Occipital lobe (tissue), 3 donors: Measurements from ENCODE around the gene PLA2G3. TPM values are rescaled to one million over a fixed set of nuclear protein-coding genes. Genes with fewer than 3 reads are reported as not detected.
A peak's percentile ranks its signal among the peaks of the same experiment; 100 is the strongest.

ENCODE experiments used
- DNase-seq: peaks from one replicate; lab custom pipeline; 2025; lab: John Stamatoyannopoulos, UW
- small RNA-seq: library from RNA; depleted of rRNA; stranded (forward); fragments of <200 nt; gene quantifications from one replicate; pipeline ENCODE3, GENCODE V24; 2014
- total RNA-seq: library from RNA; depleted of rRNA; stranded (reverse); fragments of >200 nt; gene quantifications from one replicate; pipeline ENCODE4 v1.2.3, GENCODE V29; 2014

Gene PLA2G3
- total RNA-seq, 1 donor from 2014 or later, result not detected

DNA sequence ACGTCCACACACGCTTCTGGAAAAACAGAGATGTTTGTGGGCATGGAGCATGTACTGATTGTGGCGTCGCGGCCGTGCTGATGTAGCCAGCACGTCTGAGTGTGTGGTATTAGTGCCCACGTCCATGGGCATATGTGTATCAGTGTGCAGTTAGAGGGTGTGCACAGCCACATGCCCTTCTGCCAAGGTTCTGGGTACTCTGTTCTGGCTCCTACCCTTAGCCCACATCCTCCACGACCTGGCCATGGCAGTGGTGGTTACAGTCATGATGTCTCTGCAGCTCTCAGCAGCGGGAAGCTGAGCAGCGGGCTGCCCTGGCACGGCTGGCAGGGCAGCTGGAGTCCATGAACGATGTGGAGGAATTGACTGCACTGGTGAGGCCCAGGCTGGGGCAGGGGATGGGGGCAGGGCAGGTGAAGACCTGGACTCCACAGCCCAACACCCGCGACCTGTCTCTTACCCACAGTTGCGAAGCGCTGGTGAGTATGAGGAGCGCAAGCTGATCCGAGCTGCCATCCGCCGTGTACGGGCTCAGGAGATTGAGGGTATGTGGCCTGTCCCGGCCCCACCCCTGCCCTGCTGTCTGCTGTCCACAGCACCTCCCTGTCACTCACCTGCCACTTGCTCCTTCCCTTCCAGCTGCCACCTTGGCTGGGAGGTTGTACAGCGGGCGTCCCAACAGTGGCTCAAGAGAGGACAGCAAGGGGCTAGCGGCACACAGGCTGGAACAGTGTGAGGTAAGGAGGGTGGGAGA, 51.9 kb downstream of the PLA2G3 start:
- no peak for DNase-seq

DNA sequence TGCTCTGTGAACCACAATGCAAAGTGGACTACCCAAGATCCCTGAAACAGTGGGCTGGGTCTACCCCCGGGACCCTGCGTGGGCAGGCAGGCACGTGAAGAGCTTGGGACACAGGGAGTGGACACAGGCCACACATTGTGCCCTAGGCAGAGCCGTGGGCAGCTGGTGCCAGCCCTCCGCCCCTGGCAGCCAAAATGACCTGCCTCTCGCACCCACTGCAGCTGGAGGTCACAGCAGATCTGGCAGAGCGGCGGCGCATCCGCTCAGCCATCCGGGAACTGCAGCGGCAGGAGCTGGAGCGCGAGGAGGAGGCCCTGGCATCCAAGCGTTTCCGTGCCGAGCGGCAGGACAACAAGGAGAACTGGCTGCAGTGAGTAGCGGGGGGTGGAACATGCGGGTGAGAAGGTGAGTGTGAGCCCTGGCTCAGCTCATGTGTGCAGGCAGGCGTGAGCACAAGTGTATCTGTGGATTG, 52.5 kb downstream of the PLA2G3 start:
- DNase-seq, result no peak

DNA sequence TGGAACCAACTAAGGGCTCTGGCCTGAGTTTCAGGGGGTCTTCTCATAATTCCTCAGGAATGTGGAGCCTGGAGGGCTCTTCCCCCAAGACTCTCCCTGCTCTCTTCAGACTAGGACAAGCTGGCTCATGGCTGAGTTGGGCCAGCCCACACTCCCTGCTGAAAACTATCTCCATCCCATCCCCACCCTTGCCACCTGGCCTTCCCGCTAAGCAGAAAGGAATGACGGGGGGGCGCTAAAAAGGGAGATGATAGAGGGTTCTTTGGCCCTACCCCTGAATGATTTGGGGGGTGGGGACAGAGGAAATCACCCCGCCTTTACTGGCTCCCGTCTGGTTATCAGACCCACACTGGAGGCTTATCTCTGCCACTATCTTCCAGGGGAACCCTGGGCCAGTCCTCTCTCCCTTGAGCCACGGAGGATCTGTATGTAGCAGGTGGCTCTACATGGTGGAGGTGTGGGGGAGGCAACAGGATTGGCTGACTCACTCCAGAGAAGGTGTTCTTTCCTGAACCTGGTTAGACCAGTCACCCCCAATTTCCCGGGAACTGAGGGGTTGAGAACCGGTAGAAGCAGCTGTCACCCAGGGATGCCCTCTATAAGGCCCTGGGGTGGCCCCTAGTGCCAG, 53.5 kb downstream of the PLA2G3 start:
- no peak for DNase-seq

DNA sequence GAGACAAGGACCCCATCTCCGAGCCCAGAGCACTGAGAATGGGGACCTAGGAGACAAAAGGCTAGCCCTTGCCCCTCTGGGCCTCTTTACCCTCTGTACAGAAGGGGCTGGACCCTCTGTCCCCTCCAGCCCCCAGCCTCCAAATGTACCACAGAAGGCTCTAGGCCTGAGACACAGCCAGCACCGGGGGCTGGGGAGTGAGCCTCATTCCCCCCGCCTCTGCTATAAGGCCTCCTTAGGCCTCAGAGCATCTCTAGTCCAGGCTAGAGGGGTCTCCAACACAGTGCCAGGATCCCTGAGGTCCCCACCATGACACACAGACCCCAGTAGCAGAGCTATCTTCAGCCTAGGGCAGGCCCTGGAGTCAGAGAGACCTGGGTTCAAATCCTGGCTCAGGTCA, 54.4 kb downstream of the PLA2G3 start:
- DNase-seq, result no peak

DNA sequence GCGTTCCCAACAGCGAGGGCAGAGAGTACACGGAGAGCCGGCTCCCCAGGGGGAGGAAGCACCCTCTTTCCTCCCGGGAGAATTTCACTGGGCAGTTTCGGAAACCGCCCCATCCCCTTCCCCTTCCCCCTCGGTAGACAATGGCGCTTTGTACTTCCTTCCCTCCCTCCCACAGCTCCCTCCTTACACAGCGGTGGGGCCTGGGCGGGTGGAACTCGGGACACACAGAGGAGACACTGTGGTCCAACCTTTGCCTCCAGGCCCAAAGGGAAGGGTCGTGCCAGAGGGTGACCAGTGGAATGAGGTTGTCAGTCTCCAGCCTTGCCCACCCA, 54.8 kb downstream of the PLA2G3 start:
- DNase-seq, result peak; percentile 54

DNA sequence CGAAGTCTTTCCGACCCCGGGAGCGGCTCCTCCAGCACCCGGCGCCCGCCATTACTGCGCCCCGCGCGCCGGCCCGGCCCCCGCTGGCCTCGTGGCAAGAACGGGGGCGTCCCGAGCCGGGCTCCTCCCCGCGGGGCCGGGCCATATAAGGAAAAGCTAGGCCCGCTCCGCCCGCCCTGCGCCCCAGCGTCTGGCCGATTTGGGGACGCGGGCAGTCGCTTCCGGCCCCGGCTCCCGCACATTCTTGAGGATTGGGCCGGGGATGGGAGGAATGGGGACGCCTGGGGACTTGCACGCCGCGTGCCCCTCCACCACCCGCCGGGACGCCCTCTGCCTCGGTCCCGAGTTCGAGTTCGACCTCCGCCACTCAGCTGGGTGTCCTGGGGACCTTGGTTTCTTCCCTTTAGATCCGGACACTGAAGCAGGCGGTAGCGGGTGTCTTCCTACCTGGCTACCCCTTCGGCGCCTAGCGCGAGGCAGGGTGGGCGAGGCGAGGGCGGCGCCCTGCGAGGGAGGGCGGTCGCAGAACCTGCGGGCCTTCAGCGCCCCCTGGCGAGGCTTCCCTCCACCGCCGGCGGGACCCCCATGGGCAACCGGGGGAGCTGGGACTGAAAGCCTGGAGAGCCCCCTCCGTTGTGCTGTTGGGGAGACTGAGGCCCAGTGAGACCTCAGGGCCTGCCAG, 55.4 kb downstream of the PLA2G3 start:
- DNase-seq, result peak; percentile 59

Small RNA genes lying within 50 kb of the gene (small RNA-seq; reads per million reads assigned to genes)
- gene MIR3928, result 1.1 reads per million, percentile 75 among the genes with 10 or more reads in this experiment

Other genes with a start within 250 kb of the PLA2G3 start
- gene MORC2, start 171.7 kb downstream of the PLA2G3 start, total RNA-seq, result 20.7 TPM
- gene TUG1, start 171.2 kb downstream of the PLA2G3 start, total RNA-seq, result 85.2 TPM
- gene SMTN, start 59.2 kb downstream of the PLA2G3 start, total RNA-seq, result 9.8 TPM
- 13.9 TPM for gene SELENOM, start 32.9 kb downstream of the PLA2G3 start, total RNA-seq
- 0.78 TPM for gene INPP5J, start 17.5 kb downstream of the PLA2G3 start, total RNA-seq
- gene RNF185, start 19.7 kb upstream of the PLA2G3 start, total RNA-seq, result 29.2 TPM
- 16.7 TPM for gene LIMK2, start 71.8 kb upstream of the PLA2G3 start, total RNA-seq
- 23.2 TPM for gene PIK3IP1, start 152.0 kb upstream of the PLA2G3 start, total RNA-seq
- 29.9 TPM for gene PATZ1, start 205.8 kb upstream of the PLA2G3 start, total RNA-seq